GM18508 (cell line): ENCODE measurements around the gene PRKN.

Source experiments
- ATAC-seq: cut with Tn5 transposase; IDR thresholded peaks from one replicate; pipeline ENCODE4 v1.9.1; 2021; ENCODE audit warnings: moderate number of reproducible peaks; ENCODE audit not compliant: insufficient read depth, unreplicated experiment

PRKN gene

DNA sequence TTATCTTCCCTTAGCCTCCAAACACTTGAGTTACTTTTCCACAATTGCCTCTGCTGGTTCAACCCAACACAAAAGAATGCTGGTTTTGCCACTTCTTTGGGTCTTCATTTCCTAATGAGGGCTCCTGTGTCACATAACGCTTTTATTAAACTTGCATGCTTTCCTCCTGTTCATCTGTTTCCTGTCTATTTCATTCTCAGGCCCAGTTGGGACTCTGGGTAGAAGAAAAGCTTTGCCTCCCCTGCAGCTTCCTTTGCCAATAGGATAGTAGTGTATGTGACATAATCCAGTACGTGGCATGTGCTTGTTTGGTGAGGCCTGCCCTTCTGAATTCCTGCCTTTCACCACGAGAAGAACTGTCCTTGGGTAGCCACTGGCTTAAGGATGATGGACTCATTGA, 924.4 kb downstream of the PRKN start:
- no peak for ATAC-seq

DNA sequence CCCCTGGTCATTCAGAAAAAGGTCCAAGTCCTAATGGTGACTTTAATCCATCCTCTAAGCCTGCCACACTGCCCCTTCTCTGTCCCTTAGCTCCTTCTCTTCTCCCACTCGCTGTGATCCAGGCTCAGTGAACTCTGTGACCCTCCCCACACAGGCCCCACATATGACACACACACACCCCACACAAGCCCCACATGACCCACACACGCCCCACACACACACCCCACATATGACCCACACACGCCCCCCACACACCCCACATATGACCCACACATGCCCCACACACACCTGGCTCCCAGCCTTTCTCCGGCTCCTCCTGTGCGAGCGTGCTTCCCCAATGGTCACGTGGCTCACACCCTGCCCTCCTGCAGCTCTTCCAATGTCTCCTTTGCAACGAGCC, 925.3 kb downstream of the PRKN start:
- ATAC-seq = no peak

DNA sequence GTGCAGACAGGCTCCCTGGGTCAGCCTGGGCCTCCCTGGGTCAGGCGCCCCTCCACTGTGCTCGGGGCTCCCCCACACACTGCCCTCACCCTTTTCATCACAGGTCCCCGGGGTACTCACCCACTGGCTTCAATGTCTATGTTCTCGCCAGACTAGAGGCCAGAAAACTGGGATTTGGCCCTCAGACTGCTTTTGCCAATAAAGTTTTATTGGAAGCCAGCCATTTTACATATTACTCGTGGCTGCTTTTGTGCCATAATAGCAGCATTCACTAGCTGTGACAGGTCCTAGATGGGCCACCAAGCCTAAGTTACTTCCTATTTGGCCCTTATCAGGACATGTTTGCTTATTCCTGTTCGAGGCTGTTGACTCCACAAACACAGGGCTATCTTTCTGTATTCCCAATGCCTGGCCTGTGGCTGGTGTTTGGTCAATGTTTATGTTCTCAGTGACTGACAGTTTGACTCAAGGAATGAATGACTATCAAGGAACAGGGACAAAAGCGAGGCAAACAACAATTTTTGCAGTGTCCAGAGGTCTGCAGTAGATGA, 928.6 kb downstream of the PRKN start:
- no peak for ATAC-seq

DNA sequence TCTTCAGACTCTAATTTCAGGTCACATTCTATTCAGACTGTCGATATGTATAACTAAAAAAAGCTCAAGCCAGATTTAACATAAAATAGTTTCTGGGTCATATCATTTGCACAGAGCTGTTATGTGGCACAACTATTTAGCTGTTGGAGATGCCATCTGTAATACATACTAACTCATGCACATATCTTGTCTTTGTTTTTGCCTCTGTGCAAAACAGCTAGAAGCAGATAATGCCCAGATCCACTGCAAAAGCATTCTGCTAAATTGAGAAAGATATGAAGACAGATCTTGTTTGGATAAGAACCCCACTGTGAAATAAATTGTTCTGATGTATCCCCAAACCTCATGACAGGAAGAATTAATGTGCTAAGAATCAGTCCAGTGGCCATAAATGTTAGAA, 930.9 kb downstream of the PRKN start:
- ATAC-seq = no peak

DNA sequence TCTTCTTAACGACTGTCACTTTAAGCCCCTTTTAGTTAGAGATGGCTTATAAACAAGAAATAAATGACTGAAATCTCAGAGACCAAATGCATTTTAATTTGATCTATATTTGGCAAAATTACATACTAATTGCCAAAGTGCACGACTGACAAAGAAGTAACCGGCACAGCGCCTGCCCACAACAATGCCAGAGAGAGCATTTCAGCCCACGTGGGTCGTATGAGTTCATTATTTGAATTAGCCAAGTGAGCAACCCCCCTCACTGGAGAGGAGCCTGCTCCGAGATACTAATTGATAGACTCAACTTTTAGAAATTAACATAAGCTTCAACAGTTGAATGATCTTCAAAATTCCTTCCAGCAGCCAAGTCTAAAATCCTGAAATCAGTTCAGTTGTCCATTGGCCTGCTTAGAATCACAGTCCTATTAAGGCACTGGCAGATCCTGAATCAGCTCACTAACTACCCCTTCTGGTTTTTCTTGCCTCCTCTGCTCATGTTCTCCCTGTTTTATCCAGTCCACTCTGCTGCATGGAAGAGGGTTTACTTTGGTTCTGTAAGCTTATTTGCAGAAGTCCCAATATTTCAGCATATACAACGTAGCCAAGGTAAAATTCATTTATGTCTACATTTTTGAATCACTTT, 934.6 kb downstream of the PRKN start:
- no peak for ATAC-seq

DNA sequence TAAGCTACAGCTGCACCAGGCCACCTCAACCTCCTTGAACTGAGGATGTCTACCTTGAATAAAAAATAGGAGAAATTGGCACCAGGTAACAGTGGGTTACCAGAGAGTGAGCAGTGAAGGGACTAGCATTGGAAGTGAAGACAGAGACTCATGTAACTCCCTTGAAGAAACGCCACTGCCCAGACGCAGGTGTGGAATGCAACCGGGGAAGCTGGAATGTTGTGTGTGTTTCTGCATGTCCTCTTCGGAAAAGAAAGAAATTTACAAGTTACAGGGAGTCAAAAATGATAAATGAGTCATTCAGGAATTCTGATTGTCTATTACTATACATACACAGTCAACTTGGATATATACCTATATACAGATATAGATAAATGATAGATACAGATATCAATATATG, 939.0 kb downstream of the PRKN start:
- ATAC-seq = no peak

DNA sequence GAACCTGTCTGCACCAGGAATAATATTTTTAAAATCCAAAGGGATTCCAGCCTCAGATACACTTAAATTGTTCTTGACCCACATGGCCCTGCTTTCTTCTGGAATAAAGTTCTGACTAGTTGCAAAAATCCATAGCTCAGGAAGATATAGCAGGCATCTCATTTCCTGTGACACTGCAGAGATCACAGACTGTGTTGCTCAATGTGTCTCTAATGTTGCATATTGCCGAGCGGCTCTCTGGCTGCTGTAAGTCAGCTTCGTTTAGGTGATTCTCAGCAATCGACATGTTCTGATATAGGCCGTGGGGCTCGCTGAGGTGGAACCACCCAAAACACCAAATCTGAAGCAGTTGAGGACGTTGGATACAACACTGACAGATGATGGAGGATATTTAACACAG, 955.4 kb downstream of the PRKN start:
- no peak for ATAC-seq

DNA sequence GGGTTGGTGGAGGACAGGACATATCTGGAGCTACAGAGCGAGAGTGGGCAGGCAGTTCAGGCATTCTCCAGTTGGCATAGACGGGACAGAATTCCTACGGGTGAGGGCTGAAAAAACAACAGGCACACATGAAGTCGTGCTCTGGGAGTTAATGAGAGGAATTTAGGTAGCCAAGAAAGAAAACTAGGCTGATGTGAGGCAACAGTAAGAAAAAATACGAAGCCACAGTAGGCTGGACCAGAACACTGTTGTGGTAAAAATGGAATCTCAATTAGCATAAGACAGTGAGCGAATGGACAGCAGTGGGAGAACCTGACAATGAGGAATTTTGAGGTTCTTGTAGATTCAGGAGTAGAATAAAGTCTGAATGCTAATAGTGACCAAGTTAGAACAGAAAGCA, 965.6 kb downstream of the PRKN start:
- ATAC-seq = no peak

DNA sequence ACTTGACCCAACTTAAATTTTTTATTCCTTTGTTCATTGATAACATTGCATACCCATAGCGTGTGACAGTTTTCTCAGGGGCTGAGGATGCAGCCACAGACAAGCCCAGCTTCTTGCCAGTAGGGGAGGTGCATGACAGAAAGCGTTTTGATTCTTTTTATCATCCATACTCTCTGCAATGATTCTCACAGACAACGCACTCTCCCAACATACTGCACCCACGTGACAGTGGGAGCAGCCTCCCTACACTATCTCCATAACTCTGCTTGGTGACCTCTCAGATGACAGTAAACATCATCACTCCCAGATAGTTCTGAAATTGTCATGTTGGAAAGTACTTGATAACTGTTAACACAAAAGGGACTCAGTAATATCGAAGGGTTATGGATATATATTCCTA, 972.5 kb downstream of the PRKN start:
- ATAC-seq = no peak

DNA sequence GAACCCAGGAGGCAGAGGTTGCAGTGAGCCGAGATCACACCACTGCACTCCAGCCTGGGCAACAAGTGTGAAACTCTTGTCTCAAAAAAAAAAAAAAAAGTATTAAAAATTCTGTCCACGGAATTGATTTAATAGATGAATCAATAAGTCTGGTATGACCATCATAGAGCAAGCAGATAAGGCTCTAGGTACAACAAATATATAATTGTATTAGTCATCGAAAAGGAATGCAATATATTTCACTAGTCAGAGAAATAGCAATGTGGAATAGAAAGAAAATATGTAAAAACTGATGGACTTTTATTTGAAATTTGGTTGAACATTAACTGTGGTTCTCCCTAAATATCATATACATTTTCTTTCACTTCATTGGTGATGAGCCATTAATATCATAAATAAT, 976.9 kb downstream of the PRKN start:
- ATAC-seq = no peak

DNA sequence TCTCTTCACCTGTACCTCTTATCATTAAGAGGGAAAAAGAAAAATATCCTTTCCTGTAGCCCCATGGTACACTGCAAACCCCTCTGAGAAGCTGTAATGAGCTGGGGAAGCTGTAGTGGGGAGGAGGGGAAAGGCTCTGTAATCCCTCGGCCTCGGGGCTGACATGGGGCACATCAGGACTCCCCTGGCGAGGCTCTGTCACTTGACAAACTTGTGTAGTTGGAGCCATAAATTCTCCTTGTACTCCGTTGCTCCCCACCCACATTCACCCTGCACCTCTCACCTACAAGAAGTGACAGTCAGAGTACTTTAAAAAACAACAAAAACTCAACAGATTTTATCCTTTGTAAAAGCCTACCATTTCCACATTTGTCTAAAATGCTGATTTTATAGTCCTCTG, 978.0 kb downstream of the PRKN start:
- no peak for ATAC-seq

DNA sequence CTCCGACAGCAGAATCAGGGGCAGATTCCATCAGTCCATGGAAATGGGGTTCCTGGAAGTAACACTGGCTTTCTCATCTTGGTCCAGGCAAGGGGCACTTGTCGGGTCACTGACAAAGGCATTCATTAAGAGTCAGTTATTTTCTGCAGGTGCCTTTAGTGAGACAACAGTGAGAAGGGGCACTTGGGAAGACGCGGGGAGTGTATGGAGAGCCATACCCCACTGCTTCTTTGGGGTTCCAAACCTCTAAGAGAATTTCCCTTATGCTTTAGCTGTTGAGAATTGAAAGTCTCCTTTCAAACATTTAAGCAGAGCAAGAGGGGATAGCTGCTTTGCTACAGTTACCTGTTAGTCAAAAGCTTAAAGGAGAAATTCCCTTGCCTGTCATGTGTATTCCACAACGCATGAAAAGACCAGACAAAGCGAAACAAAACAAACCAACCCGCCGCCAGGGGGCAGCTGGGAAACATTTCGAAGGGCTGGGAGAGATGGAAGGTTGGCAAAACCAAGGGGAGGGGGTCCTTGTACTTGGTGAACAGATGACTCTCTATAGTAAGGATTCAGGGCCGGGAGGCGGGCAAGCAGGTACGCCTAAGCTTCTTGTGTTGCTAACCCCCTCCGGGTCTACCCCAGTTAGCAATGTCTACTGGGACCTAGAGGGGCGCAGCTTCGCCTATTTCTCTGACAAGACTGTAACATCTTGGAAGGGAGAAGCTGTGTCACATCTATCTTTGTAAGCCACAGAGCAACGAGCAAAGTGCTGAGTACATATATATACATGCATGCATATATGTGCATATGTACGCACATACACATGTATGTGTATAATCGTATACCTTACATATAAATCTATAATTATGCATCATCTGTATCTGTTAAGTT, 978.8 kb downstream of the PRKN start:
- no peak for ATAC-seq

DNA sequence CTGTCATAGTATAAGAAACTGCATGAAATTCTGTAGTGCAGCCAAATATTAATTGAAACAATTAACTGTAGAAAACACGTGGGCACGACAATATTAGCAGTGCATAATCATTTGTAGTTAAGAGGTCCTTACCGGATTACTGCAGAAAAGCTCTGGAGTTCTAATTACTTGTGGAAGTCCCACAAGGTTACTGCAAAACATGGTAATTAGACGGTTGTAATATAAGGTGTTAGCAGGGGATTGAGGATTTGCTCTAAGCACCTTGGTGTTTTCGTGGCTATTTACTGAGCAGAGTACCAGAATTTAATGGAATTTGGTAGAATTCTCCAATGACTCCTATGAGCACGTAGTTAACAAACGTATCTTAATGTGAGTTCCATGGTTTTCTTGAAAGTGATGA, 980.1 kb downstream of the PRKN start:
- no peak for ATAC-seq

DNA sequence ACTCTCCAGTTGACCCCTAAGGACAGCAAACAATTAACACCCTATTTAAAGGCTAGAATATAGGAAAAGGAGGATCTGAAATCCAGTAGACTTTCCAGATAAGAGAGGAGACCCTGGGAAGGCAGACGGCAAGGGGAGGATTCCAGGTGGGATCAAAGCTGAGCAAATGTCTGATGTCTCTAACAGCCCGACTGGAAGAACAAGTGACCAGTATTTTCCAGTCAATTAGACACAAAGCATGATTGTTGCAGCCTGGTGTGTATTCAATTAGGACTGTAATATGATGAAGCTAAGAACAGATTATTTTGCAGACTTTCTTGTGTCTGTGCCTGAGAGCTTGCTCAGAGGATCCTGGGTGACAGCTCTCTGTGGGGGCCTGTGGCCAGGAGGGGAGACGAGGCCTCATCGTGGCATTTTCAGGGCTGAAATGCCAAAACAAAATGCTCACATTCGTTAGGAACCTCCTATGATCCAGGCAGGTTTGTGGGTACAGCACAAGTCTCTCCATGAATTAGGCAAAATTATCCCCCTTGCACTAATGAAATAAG, 981.9 kb downstream of the PRKN start:
- no peak for ATAC-seq

DNA sequence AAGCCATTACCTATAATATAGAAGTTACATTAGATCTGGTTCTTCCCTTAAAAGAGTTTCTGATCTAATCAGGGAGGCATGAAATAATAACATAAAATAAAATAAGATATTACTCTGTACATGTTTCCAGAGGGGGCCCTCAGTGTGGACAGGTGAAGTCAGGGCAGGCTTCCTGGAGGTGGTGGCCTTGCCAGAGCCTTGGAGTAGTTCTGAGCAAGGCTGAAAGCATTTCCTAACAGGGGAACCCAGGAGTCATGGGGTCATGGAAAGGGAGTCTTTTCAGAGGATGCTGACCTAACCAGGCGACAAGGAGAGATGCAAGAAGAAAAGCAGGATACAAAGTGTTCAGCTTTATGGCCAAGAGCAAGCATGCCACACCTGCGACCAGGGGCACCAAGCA, 982.4 kb downstream of the PRKN start:
- ATAC-seq = no peak

DNA sequence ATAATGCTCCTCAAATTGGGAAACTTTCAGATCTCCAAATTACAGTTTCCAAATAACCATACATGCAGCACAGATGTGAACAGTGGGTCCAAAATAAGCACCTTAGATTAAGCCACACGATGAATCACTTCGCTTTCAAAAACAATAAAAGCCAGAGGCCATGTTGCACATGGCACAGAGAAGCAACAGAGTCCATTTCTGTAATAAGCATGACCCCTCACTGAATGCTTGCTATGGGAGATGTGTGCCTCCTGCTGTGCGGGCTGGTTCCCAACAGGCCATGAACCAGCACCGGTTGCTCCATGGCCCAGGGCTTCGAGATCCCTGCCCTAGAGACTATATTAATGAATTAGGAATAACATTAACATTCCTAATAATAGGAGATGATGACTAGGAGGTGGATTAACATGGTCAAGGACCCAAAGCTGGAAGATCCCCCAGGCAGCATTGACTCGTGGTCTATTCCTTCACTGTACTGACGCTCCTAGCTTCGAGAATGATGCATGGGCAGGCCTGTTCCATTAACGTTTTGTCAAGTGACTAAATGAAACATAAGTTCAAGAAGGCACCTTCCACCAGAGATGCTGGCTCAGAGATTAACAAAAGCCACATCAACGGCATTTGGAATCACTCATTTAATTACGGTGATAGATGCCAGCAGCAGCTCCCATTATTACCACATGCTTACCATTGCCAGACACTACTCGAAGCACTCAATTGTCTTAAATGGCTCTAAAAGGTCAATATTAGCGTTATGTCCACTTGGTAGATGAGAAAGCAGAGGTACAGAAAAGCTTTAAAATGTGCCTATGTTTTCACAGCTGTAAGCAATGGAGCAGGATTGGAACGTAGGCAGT, 983.1 kb downstream of the PRKN start:
- no peak for ATAC-seq

DNA sequence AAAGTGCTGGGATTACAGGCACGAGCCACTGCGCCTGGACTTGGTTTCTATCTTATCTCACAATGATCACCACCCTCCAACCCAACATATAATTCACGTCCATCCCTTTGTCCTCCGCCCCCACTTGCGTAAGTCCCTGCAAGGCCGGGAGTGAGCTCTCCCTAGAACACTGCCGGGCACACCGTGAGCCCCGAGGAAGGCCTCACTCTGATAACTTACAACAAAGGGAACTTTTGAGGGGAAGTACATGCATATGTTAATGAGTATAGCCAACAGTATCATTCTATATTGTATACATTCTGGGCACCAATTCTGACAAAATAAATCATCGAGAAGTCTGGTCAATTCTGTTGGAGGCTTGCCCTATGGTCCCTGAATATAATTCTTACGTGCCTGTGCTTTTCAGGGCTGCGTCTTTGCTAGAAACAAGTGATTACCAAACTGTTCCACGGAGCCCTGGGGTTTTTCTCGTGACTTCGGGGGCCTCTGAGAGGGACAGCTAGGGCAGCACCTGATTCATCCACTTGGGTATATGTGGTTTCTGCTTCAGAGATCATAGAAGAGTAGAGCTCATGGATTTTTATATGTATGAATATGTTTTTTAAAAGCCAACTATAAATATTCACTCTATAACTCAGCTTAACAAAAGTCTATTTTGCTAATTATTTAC, 983.9 kb downstream of the PRKN start:
- ATAC-seq = no peak

DNA sequence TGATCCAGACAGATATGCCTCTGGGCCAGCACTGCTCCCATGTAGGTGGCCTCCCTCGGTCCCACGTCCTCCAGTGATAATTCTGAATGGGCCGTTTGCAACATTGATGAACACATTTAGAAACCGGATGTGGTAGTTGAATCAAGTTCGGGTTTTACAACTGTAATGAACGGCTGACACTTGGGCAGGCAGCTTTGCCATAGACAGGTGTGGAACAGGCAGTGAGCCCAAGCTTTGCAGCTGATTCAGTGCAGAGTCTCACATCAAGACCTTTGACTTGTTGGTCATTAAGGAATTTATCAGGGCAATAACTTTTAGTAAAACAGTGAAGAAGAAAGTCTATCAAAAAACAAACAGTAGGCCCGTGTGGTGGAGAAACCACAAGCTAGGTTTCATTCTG, 987.1 kb downstream of the PRKN start:
- no peak for ATAC-seq

DNA sequence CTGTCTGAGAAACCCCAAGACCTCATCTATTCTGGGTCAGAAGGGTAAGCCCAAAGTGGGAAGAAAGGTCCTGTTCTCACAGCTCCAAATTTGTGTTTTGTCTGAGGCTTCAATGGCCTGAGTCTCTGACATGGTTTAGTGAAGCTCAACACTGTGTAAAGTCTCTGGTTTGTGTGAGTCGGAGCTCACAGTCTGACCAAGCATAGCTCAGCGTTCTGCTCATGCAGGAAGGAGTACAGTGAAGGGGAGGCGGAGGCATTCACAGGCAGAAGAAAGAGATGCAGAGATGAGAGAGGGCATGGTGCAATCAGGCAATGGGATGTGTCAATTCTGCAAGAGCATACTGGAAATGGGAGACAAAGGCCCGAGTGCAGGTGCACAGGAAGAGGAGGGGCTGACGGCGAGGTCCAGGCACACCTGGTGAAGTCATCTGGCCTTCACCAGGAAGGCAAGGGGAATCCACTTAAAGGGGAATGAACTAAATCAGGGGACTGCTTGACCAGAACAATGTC, 990.7 kb downstream of the PRKN start:
- no peak for ATAC-seq

DNA sequence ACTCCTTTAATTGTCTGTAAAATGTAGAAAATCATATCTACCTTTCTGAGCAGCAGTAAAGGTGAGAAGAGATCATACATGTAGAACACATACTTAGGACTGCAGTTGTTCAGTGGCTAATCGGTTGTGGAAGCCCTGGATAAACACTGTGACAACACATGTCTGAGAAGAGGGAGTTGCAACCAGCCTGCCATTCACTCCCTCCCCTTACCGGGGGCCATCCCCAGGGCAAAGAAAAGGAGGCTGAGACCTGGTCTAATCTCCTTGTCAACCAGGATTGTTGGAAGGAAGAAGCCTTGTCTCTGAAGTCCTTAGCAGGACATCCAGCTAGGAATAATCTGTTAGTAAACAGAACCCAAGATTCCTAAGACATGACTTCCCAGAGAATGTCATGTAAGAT, 991.2 kb downstream of the PRKN start:
- no peak for ATAC-seq
